ENCODE measurements around the gene DLL3. TPM values are rescaled to one million over a fixed set of nuclear protein-coding genes. Genes with fewer than 3 reads are reported as not detected.

DLL3 gene
- total and polyA plus RNA-seq, 2 donors (not counting 1 experiment from before 2014, with no cell fraction given) = 0.46 to 1.1 TPM

DNA sequence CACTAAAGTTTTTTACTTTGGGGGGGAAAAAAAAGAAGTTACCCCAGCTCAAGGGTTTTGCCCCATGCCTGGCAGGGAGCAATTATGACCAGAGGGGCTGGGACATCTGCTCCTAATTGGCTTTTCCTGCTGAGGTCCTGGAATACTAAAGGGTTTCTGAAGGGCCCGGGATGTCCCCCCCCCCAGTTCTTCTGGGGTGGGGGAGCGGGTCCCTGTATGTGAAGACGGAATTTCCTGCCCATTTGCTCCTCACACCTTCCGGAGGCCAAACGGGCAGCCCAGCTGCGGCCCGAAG, 1.1 kb upstream of the DLL3 start:
- no peak for ATAC-seq (ENCODE audit: low read depth)
- Histone ChIP-seq H4K20me1 (ENCODE audit: control insufficient read depth, insufficient read depth, low read length, poor library complexity, severe bottlenecking) (no peaks in the 10 kb centered on the region), H3K27ac (ENCODE audit: low read length in 2 of 2) (no peak overlapping the region), H2AFZ (ENCODE audit: insufficient read depth, low read depth, low read length, poor library complexity, severe bottlenecking) (peak overlapping the region; percentile 72), H3K36me3 (replicated peaks in 1 of 2; ENCODE audit: control extremely low read depth in 1 of 2, control insufficient read depth in 1 of 2, extremely low read depth in 1 of 2, insufficient read depth in 2 of 2, low read length in 1 of 2) (no peaks in the 10 kb centered on the region), H3K4me1 (ENCODE audit: control insufficient read depth in 2 of 2, insufficient read depth in 2 of 2, low read length in 2 of 2) (peaks cover 26% of the 10 kb centered on the region in 2 donors), H3K79me2 (ENCODE audit: control insufficient read depth, insufficient read depth, low read length) (no peaks in the 10 kb centered on the region), H3K9ac (ENCODE audit: low read length) (peak overlapping the region; percentile 62), H3K9me3 (ENCODE audit: control extremely low read depth in 1 of 3, control insufficient read depth in 2 of 3, insufficient read depth in 1 of 3, low read length in 2 of 3) (peaks cover 0 to 5% (median 0%) of the 10 kb centered on the region in 3 donors), H3K4me3 (ENCODE audit: control extremely low read depth in 1 of 5, extremely low read depth in 1 of 5, insufficient read depth in 1 of 5, low read depth in 2 of 5, low read length in 4 of 5) (peak overlapping the region in 3 of 5 experiments; percentile 38 to 52 (median 48)), H3K4me2 (replicated peaks; ENCODE audit: low read depth, low read length, poor library complexity, severe bottlenecking) (peak overlapping the region; percentile 96), H3K27me3 (replicated peaks in 1 of 4; ENCODE audit: control extremely low read depth in 1 of 4, control insufficient read depth in 3 of 4, insufficient read depth in 4 of 4, low read length in 3 of 4) (peaks cover 0 to 43% (median 20%) of the 10 kb centered on the region in 4 experiments)
- no peak overlapping the region for H3K27ac Mint-ChIP-seq
- no peaks in the 10 kb centered on the region for H3K9me3 Mint-ChIP-seq (ENCODE audit: insufficient read depth)
- TF ChIP-seq EZH2 (IDR thresholded peaks at IDR 0.05; ENCODE audit: borderline replicate concordance, insufficient read depth, low read depth, low read length, poor library complexity, severe bottlenecking) = no peak
- TF ChIP-seq, protein P1, sequence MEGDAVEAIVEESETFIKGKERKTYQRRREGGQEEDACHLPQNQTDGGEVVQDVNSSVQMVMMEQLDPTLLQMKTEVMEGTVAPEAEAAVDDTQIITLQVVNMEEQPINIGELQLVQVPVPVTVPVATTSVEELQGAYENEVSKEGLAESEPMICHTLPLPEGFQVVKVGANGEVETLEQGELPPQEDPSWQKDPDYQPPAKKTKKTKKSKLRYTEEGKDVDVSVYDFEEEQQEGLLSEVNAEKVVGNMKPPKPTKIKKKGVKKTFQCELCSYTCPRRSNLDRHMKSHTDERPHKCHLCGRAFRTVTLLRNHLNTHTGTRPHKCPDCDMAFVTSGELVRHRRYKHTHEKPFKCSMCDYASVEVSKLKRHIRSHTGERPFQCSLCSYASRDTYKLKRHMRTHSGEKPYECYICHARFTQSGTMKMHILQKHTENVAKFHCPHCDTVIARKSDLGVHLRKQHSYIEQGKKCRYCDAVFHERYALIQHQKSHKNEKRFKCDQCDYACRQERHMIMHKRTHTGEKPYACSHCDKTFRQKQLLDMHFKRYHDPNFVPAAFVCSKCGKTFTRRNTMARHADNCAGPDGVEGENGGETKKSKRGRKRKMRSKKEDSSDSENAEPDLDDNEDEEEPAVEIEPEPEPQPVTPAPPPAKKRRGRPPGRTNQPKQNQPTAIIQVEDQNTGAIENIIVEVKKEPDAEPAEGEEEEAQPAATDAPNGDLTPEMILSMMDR (IDR thresholded peaks at IDR 0.05) = no peak
- ChIA-PET POLR2A (interaction anchor here (0.7 to 1.2 kb wide), 2 partner anchors 100 to 336 kb away, joined by 3 to 5 read pairs; no protein-coding TSS in a partner anchor), CTCF (interaction anchor here (0.6 to 1.7 kb wide), 10 partner anchors 13 to 174 kb away, joined by 3 to 8 read pairs (median 4); partner anchors contain the start of genes EID2 and EID2B)
- intact Hi-C loops (cut with micrococcal nuclease) = no loop called here
- no peak overlapping the region for H3K4me3 Mint-ChIP-seq
- H3K4me1 Mint-ChIP-seq = peaks cover 20% of the 10 kb centered on the region
- DNase-seq = no peak
- WGBS (ENCODE audit: insufficient coverage) = 1% methylated on average over 7 of the region's 7 CpGs
- H3K27me3 Mint-ChIP-seq = peaks cover 24% of the 10 kb centered on the region

DNA sequence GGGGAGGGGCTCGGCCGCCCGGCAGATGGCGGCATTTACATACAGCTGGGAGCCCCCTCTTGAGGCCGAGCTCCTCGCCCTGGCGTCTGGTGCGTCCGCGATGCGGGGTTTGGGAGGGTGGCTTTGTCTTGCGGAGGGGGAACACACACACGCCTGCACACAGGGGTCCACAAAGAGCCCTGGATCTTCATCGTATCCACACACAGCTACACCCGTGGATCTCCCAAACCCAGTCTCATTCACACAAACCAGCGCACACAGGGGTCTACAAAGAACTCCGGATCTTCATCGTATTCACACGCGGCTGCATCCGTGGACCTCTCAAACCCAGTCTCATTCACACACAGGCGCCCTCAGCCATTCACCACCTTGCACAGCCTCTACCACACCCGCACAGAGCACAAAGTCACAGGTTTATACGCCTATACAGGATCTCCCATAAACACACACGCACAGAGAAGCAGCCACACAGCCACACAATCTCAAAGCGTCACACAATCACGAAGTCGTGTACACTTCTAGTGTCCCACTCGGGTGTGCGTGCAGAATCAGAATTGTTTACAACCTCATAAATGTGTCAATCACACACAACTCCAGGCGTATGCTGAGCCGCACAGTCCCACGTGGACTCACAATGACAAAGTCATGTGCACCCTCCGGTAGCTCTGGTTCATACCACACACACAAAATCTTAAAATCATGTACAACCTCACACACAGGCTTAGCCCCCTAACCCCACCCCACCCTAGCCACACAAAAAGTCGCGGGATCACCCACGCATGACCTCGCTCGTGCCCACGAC, 550 bp upstream of the DLL3 start:
- H3K4me1 ChIP-seq (ENCODE audit: control insufficient read depth in 2 of 2, insufficient read depth in 2 of 2, low read length in 2 of 2) = peaks cover 27 to 30% of the 10 kb centered on the region in 2 donors
- Mint-ChIP-seq H3K4me1 (peaks cover 22% of the 10 kb centered on the region), H3K9me3 (ENCODE audit: insufficient read depth) (no peaks in the 10 kb centered on the region), H3K4me3 (peak overlapping the region; percentile 85), H3K27me3 (peaks cover 26% of the 10 kb centered on the region), H3K27ac (peak overlapping the region; percentile 33)
- ATAC-seq (ENCODE audit: low read depth) (peak; percentile 37), DNase-seq (peak; percentile 65)
- intact Hi-C loops (cut with micrococcal nuclease) = loop anchor here (2.0 kb wide), 2 partner anchors 17 to 35 kb away; partner anchors contain the start of genes EID2B and TIMM50
- peaks cover 0 to 9% (median 0%) of the 10 kb centered on the region in 3 donors for H3K9me3 ChIP-seq (ENCODE audit: control extremely low read depth in 1 of 3, control insufficient read depth in 2 of 3, insufficient read depth in 1 of 3, low read length in 2 of 3)
- CTCF ChIA-PET = interaction anchor here (0.5 to 1.7 kb wide), 13 partner anchors 9 to 376 kb away, joined by 3 to 8 read pairs (median 3); partner anchors contain the start of genes EID2 and EID2B
- peak overlapping the region; percentile 62 for H3K9ac ChIP-seq (ENCODE audit: low read length)
- H3K79me2 ChIP-seq (ENCODE audit: control insufficient read depth, insufficient read depth, low read length) = no peaks in the 10 kb centered on the region
- peak overlapping the region; percentile 11 to 65 (median 48) for H3K4me3 ChIP-seq (ENCODE audit: control extremely low read depth in 1 of 5, extremely low read depth in 1 of 5, insufficient read depth in 1 of 5, low read depth in 2 of 5, low read length in 4 of 5)
- POLR2A ChIA-PET = interaction anchor here (0.7 to 1.2 kb wide), 2 partner anchors 335 to 659 kb away, joined by 5 to 7 read pairs; no protein-coding TSS in a partner anchor
- H3K27ac ChIP-seq (ENCODE audit: low read length in 2 of 2) = no peak overlapping the region
- 2% methylated on average over 33 of the region's 40 CpGs for WGBS (ENCODE audit: insufficient coverage)
- peaks cover 0 to 46% (median 22%) of the 10 kb centered on the region in 4 experiments for H3K27me3 ChIP-seq (replicated peaks in 1 of 4; ENCODE audit: control extremely low read depth in 1 of 4, control insufficient read depth in 3 of 4, insufficient read depth in 4 of 4, low read length in 3 of 4)
- no peak for TF ChIP-seq EZH2 (IDR thresholded peaks at IDR 0.05; ENCODE audit: borderline replicate concordance, insufficient read depth, low read depth, low read length, poor library complexity, severe bottlenecking)
- TF ChIP-seq, protein P1 (IDR thresholded peaks at IDR 0.05) = peak; percentile 17
- no peaks in the 10 kb centered on the region for H4K20me1 ChIP-seq (ENCODE audit: control insufficient read depth, insufficient read depth, low read length, poor library complexity, severe bottlenecking)
- H2AFZ ChIP-seq (ENCODE audit: insufficient read depth, low read depth, low read length, poor library complexity, severe bottlenecking) = peak overlapping the region; percentile 72
- peak overlapping the region; percentile 96 for H3K4me2 ChIP-seq (replicated peaks; ENCODE audit: low read depth, low read length, poor library complexity, severe bottlenecking)
- no peaks in the 10 kb centered on the region for H3K36me3 ChIP-seq (replicated peaks in 1 of 2; ENCODE audit: control extremely low read depth in 1 of 2, control insufficient read depth in 1 of 2, extremely low read depth in 1 of 2, insufficient read depth in 2 of 2, low read length in 1 of 2)

Data from B cell (primary cell).